ENCODE data around the gene MYBPHL.

DNA sequence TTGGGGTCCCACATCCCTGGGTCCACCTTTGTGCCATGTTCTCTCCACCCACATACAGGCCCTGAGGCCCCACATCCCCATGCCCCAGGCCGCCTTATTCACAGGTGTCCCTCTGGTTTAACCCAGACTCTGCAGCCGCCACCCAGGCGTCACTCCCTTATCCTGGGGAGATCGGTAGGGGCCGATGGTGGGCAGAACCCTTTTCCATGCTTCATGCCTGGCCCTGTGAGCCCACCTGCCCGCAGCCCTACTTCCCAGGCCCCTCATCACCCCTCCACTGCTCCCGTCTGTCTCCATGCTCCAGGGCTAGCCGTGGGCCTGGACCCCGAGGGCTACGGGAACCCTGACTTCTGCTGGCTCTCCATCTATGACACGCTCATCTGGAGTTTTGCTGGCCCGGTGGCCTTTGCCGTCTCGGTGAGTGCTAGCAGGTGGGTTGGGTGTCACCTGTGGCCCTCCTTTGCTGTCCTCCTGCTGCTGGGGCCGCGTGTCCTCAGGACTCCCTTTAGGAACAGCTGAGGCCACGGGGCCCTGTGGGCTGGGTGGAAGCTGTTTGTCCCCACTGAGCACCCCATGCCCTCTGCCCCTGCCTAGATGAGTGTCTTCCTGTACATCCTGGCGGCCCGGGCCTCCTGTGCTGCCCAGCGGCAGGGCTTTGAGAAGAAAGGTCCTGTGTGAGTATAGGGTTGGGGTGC, 36.0 kb downstream of the MYBPHL start:
- no peak for TF ChIP-seq EP300 (IDR thresholded peaks at IDR 0.05; ENCODE audit: borderline replicate concordance in 1 of 2, low read depth in 1 of 2, low read length in 1 of 2)
- no peak for TF ChIP-seq POLR2AphosphoS5 (IDR thresholded peaks at IDR 0.05; ENCODE audit: low read depth, low read length)
- TF ChIP-seq, protein P1, sequence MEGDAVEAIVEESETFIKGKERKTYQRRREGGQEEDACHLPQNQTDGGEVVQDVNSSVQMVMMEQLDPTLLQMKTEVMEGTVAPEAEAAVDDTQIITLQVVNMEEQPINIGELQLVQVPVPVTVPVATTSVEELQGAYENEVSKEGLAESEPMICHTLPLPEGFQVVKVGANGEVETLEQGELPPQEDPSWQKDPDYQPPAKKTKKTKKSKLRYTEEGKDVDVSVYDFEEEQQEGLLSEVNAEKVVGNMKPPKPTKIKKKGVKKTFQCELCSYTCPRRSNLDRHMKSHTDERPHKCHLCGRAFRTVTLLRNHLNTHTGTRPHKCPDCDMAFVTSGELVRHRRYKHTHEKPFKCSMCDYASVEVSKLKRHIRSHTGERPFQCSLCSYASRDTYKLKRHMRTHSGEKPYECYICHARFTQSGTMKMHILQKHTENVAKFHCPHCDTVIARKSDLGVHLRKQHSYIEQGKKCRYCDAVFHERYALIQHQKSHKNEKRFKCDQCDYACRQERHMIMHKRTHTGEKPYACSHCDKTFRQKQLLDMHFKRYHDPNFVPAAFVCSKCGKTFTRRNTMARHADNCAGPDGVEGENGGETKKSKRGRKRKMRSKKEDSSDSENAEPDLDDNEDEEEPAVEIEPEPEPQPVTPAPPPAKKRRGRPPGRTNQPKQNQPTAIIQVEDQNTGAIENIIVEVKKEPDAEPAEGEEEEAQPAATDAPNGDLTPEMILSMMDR (IDR thresholded peaks at IDR 0.05) = no peak
- TF ChIP-seq TAF1 (IDR thresholded peaks at IDR 0.05; ENCODE audit: borderline replicate concordance, low read depth, low read length) = no peak
- TF ChIP-seq, protein P2, sequence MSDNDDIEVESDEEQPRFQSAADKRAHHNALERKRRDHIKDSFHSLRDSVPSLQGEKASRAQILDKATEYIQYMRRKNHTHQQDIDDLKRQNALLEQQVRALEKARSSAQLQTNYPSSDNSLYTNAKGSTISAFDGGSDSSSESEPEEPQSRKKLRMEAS (IDR thresholded peaks at IDR 0.05; ENCODE audit: low read depth) = no peak
- TF ChIP-seq JUND (IDR thresholded peaks at IDR 0.05) = no peak
- TF ChIP-seq RFX5 (IDR thresholded peaks at IDR 0.05; ENCODE audit: low read length) = no peak
- TF ChIP-seq RAD21 (IDR thresholded peaks at IDR 0.05; ENCODE audit: low read length) = no peak
